ENCODE results near the gene ELK4. TPM values are rescaled to one million over a fixed set of nuclear protein-coding genes. Genes with fewer than 3 reads are reported as not detected.

The ELK4 gene
- total and polyA plus RNA-seq, 2 donors (not counting 3 experiments of a cell fraction or from before 2014, with no cell fraction given), result 8.7 to 107 TPM

DNA sequence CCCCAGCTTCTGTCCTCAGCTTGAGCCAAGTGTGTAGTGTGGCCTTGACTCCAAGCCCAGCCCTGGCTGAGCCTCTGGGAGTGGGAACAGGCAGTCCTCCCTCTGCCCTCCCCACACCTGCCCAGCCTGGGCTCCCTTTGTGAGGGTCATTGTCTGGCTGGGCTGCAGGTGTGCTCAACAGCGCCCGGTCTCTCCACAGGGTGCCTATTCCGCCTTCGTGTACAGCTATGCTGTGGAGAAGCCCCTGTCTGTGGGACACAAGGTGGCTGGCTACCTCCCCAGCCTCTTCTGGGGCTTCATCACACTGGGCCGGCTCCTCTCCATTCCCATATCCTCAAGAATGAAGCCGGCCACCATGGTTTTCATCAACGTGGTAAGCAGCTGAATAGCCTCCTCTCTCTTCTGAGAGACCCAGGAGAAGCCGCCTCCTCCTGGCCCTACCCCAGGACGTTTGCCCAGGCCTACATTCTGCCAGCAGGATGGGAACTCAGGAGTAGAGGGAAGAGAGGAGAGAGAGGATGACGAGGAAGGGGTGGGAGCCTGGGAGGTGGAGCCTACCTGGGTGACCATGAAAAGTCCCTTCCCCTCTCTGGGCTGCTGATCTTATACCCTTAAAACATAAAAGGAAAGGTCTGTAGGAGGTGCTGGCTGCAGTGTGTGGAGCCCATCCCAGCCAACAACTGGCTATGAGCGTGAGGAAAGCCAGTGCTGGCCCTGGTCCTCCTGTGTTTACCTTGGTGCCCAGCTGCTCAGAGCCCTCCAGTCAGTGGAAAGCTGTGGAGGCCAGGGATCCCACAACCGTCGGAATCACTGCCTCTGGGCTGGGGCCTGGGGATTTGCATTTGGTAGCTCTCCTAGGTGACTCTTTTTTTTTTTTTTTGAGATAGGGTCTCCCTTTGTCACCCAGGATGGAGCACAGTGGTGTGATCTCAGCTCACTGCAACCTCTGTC is 45.7 kb downstream of the ELK4 start:
- Histone ChIP-seq H3K4me3 (replicated peaks in 1 of 3; ENCODE audit: insufficient read depth in 1 of 3, low read depth in 1 of 3, low read length in 3 of 3) (no peak overlapping the region), H3K4me1 (ENCODE audit: control insufficient read depth, extremely low read depth, insufficient read depth, low read length) (peaks cover 19% of the 10 kb centered on the region), H3K27me3 (ENCODE audit: control insufficient read depth in 2 of 2, insufficient read depth in 2 of 2, low read length in 2 of 2) (no peaks in the 10 kb centered on the region), H3K9ac (replicated peaks; ENCODE audit: extremely low read depth, insufficient read depth, low read length) (no peak overlapping the region), H3K79me2 (ENCODE audit: control insufficient read depth, insufficient read depth, low read length) (no peaks in the 10 kb centered on the region), H4K20me1 (replicated peaks; ENCODE audit: control insufficient read depth, extremely low read depth, insufficient read depth, low read length) (no peaks in the 10 kb centered on the region), H3K4me2 (ENCODE audit: insufficient read depth, low read length) (no peak overlapping the region), H3K9me3 (replicated peaks; ENCODE audit: control insufficient read depth, insufficient read depth, low read length) (no peaks in the 10 kb centered on the region), H3K9me1 (replicated peaks; ENCODE audit: control insufficient read depth, extremely low read depth, insufficient read depth, low read length) (no peaks in the 10 kb centered on the region), H3K36me3 (ENCODE audit: control insufficient read depth in 2 of 2, extremely low read depth in 1 of 2, insufficient read depth in 2 of 2, low read length in 2 of 2) (no peaks in the 10 kb centered on the region), H3K27ac (ENCODE audit: insufficient read depth, low read depth, low read length) (no peak overlapping the region), H2AFZ (ENCODE audit: low read depth, low read length) (no peak overlapping the region)
- POLR2A ChIA-PET, result interaction anchor here (0.6 kb wide), 1 partner anchor 51 kb away, joined by 3 read pairs; no protein-coding TSS in a partner anchor
- no peak for DNase-seq (ENCODE audit: low read depth, low spot score)
- CTCF ChIA-PET, result interaction anchor here (1.1 to 7.7 kb wide), 4 partner anchors 45 to 72 kb away, joined by 3 to 294 read pairs (median 16); partner anchors contain the start of gene ELK4
- no peak for FAIRE-seq
- dilution Hi-C loops (cut with MboI; ENCODE audit: extremely low pct_ligation_motif_present, low sequenced_read_pairs), result no loop called here
- BruUV-seq (replicated peaks), result no TSS peak
- intact Hi-C loops (cut with micrococcal nuclease), result loop anchor here (10.0 kb wide), 1 partner anchor 61 kb away; no protein-coding TSS in a partner anchor
- TF ChIP-seq EZH2 (IDR thresholded peaks at IDR 0.05; ENCODE audit: borderline replicate concordance, low read depth, low read length, severe bottlenecking) (no peak), GATA2 (IDR thresholded peaks at IDR 0.05; ENCODE audit: insufficient read depth, insufficient read length, low read depth, low read length) (no peak), FOS (IDR thresholded peaks at IDR 0.05; ENCODE audit: borderline replicate concordance, insufficient read depth, low read length) (no peak), MYC (IDR thresholded peaks at IDR 0.05; ENCODE audit: low read depth, low read length) (no peak)

GRCh38 chr1:205585169-205585834 is 46.5 kb downstream of the ELK4 start:
- H3K4me1 ChIP-seq (ENCODE audit: control insufficient read depth, extremely low read depth, insufficient read depth, low read length), result peaks cover 19% of the 10 kb centered on the region
- no peak overlapping the region for H3K4me2 ChIP-seq (ENCODE audit: insufficient read depth, low read length)
- H4K20me1 ChIP-seq (replicated peaks; ENCODE audit: control insufficient read depth, extremely low read depth, insufficient read depth, low read length), result no peaks in the 10 kb centered on the region
- no peaks in the 10 kb centered on the region for H3K9me3 ChIP-seq (replicated peaks; ENCODE audit: control insufficient read depth, insufficient read depth, low read length)
- dilution Hi-C loops (cut with MboI; ENCODE audit: extremely low pct_ligation_motif_present, low sequenced_read_pairs), result no loop called here
- no peaks in the 10 kb centered on the region for H3K79me2 ChIP-seq (ENCODE audit: control insufficient read depth, insufficient read depth, low read length)
- FAIRE-seq, result no peak
- ChIA-PET POLR2A (no interaction called here), CTCF (interaction anchor here (1.0 to 5.1 kb wide), 5 partner anchors 42 to 73 kb away, joined by 3 to 23 read pairs (median 10); partner anchors contain the start of gene ELK4)
- no peaks in the 10 kb centered on the region for H3K27me3 ChIP-seq (ENCODE audit: control insufficient read depth in 2 of 2, insufficient read depth in 2 of 2, low read length in 2 of 2)
- DNase-seq (ENCODE audit: low read depth, low spot score), result no peak
- intact Hi-C loops (cut with micrococcal nuclease), result loop anchor here (10.0 kb wide), 1 partner anchor 61 kb away; no protein-coding TSS in a partner anchor
- H3K9me1 ChIP-seq (replicated peaks; ENCODE audit: control insufficient read depth, extremely low read depth, insufficient read depth, low read length), result no peaks in the 10 kb centered on the region
- TF ChIP-seq EZH2 (IDR thresholded peaks at IDR 0.05; ENCODE audit: borderline replicate concordance, low read depth, low read length, severe bottlenecking), result no peak
- TF ChIP-seq CTCF (IDR thresholded peaks at IDR 0.05; ENCODE audit: extremely low read depth in 1 of 2, insufficient read depth in 1 of 2, low read depth in 1 of 2, low read length in 2 of 2), result no peak
- no peak for TF ChIP-seq GATA2 (IDR thresholded peaks at IDR 0.05; ENCODE audit: insufficient read depth, insufficient read length, low read depth, low read length)
- no peak overlapping the region for H3K9ac ChIP-seq (replicated peaks; ENCODE audit: extremely low read depth, insufficient read depth, low read length)
- no peaks in the 10 kb centered on the region for H3K36me3 ChIP-seq (ENCODE audit: control insufficient read depth in 2 of 2, extremely low read depth in 1 of 2, insufficient read depth in 2 of 2, low read length in 2 of 2)
- H3K4me3 ChIP-seq (replicated peaks in 1 of 3; ENCODE audit: insufficient read depth in 1 of 3, low read depth in 1 of 3, low read length in 3 of 3), result no peak overlapping the region
- no peak overlapping the region for H2AFZ ChIP-seq (ENCODE audit: low read depth, low read length)
- no TSS peak for BruUV-seq (replicated peaks)
- H3K27ac ChIP-seq (ENCODE audit: insufficient read depth, low read depth, low read length), result no peak overlapping the region
